Measurements from ENCODE around the gene SNX8.

SNX8 gene

GRCh38 chr7:2230226-2230625 lies 84.0 kb downstream of the SNX8 start:
- peaks cover 4% of the 10 kb centered on the region; the same call in 1 of the 2 replicates for H3K36me3 ChIP-seq (ENCODE audit: insufficient read depth, low read length)
- H3K27ac ChIP-seq (ENCODE audit: low read depth, low read length): no peak overlapping the region
- H3K27me3 ChIP-seq (ENCODE audit: insufficient read depth, low read length): no peaks in the 10 kb centered on the region
- H2AFZ ChIP-seq (ENCODE audit: low read length, unreplicated experiment): no peak overlapping the region
- H3K4me1 ChIP-seq (ENCODE audit: control insufficient read depth, insufficient read depth, low read length, unreplicated experiment): peaks cover 24% of the 10 kb centered on the region
- peaks cover 38% of the 10 kb centered on the region for H3K79me2 ChIP-seq (ENCODE audit: control insufficient read depth, insufficient read depth, low read length, unreplicated experiment)
- H3K4me3 ChIP-seq (ENCODE audit: low read depth, low read length): no peak overlapping the region

- Histone ChIP-seq H3K4me1 (ENCODE audit: control insufficient read depth, insufficient read depth, low read length, unreplicated experiment) (peaks cover 16% of the 10 kb centered on the region), H3K27me3 (ENCODE audit: insufficient read depth, low read length) (no peaks in the 10 kb centered on the region), H3K27ac (ENCODE audit: low read depth, low read length) (no peak overlapping the region), H3K4me3 (ENCODE audit: low read depth, low read length) (no peak overlapping the region), H3K36me3 (ENCODE audit: insufficient read depth, low read length) (peaks cover 4% of the 10 kb centered on the region; the same call in 1 of the 2 replicates), H2AFZ (ENCODE audit: low read length, unreplicated experiment) (no peak overlapping the region), H3K79me2 (ENCODE audit: control insufficient read depth, insufficient read depth, low read length, unreplicated experiment) (peaks cover 42% of the 10 kb centered on the region)
Observed at GRCh38 chr7:2229467-2229866, 84.8 kb downstream of the SNX8 start.

GRCh38 chr7:2228921-2229320 lies 85.3 kb downstream of the SNX8 start:
- no peak overlapping the region for H3K27ac ChIP-seq (ENCODE audit: low read depth, low read length)
- peaks cover 4% of the 10 kb centered on the region; the same call in 1 of the 2 replicates for H3K36me3 ChIP-seq (ENCODE audit: insufficient read depth, low read length)
- no peak overlapping the region for H2AFZ ChIP-seq (ENCODE audit: low read length, unreplicated experiment)
- peaks cover 12% of the 10 kb centered on the region for H3K4me1 ChIP-seq (ENCODE audit: control insufficient read depth, insufficient read depth, low read length, unreplicated experiment)
- H3K79me2 ChIP-seq (ENCODE audit: control insufficient read depth, insufficient read depth, low read length, unreplicated experiment): peaks cover 43% of the 10 kb centered on the region
- no peak overlapping the region for H3K4me3 ChIP-seq (ENCODE audit: low read depth, low read length)
- no peaks in the 10 kb centered on the region for H3K27me3 ChIP-seq (ENCODE audit: insufficient read depth, low read length)

GRCh38 chr7:2227699-2228098 lies 86.5 kb downstream of the SNX8 start:
- Histone ChIP-seq H2AFZ (ENCODE audit: low read length, unreplicated experiment) (no peak overlapping the region), H3K4me1 (ENCODE audit: control insufficient read depth, insufficient read depth, low read length, unreplicated experiment) (peaks cover 4% of the 10 kb centered on the region), H3K79me2 (ENCODE audit: control insufficient read depth, insufficient read depth, low read length, unreplicated experiment) (peaks cover 42% of the 10 kb centered on the region), H3K27me3 (ENCODE audit: insufficient read depth, low read length) (no peaks in the 10 kb centered on the region), H3K36me3 (ENCODE audit: insufficient read depth, low read length) (peaks cover 4% of the 10 kb centered on the region; the same call in 1 of the 2 replicates), H3K4me3 (ENCODE audit: low read depth, low read length) (no peak overlapping the region), H3K27ac (ENCODE audit: low read depth, low read length) (no peak overlapping the region)

- H3K4me1 ChIP-seq (ENCODE audit: control insufficient read depth, insufficient read depth, low read length, unreplicated experiment): no peaks in the 10 kb centered on the region
- H3K27me3 ChIP-seq (ENCODE audit: insufficient read depth, low read length): no peaks in the 10 kb centered on the region
- H3K36me3 ChIP-seq (ENCODE audit: insufficient read depth, low read length): peaks cover 4% of the 10 kb centered on the region; the same call in 1 of the 2 replicates
- peaks cover 26% of the 10 kb centered on the region for H3K79me2 ChIP-seq (ENCODE audit: control insufficient read depth, insufficient read depth, low read length, unreplicated experiment)
- no peak overlapping the region for H2AFZ ChIP-seq (ENCODE audit: low read length, unreplicated experiment)
- no peak overlapping the region for H3K4me3 ChIP-seq (ENCODE audit: low read depth, low read length)
- no peak overlapping the region for H3K27ac ChIP-seq (ENCODE audit: low read depth, low read length)
Observed at GRCh38 chr7:2225830-2226229, 88.4 kb downstream of the SNX8 start.

- Histone ChIP-seq H3K27ac (ENCODE audit: low read depth, low read length) (no peak overlapping the region), H3K36me3 (ENCODE audit: insufficient read depth, low read length) (peaks cover 4% of the 10 kb centered on the region; the same call in 1 of the 2 replicates), H3K4me3 (ENCODE audit: low read depth, low read length) (no peak overlapping the region), H3K79me2 (ENCODE audit: control insufficient read depth, insufficient read depth, low read length, unreplicated experiment) (peaks cover 21% of the 10 kb centered on the region), H2AFZ (ENCODE audit: low read length, unreplicated experiment) (no peak overlapping the region), H3K27me3 (ENCODE audit: insufficient read depth, low read length) (no peaks in the 10 kb centered on the region), H3K4me1 (ENCODE audit: control insufficient read depth, insufficient read depth, low read length, unreplicated experiment) (no peaks in the 10 kb centered on the region)
Observed at GRCh38 chr7:2225336-2225735, 88.9 kb downstream of the SNX8 start.

GRCh38 chr7:2224934-2225333 lies 89.3 kb downstream of the SNX8 start:
- Histone ChIP-seq H3K4me3 (ENCODE audit: low read depth, low read length) (no peak overlapping the region), H3K36me3 (ENCODE audit: insufficient read depth, low read length) (peaks cover 4% of the 10 kb centered on the region; the same call in 1 of the 2 replicates), H3K4me1 (ENCODE audit: control insufficient read depth, insufficient read depth, low read length, unreplicated experiment) (no peaks in the 10 kb centered on the region), H3K27ac (ENCODE audit: low read depth, low read length) (no peak overlapping the region), H3K79me2 (ENCODE audit: control insufficient read depth, insufficient read depth, low read length, unreplicated experiment) (peaks cover 18% of the 10 kb centered on the region), H2AFZ (ENCODE audit: low read length, unreplicated experiment) (no peak overlapping the region), H3K27me3 (ENCODE audit: insufficient read depth, low read length) (no peaks in the 10 kb centered on the region)

GRCh38 chr7:2224491-2224928 lies 89.7 kb downstream of the SNX8 start:
- Histone ChIP-seq H3K4me1 (ENCODE audit: control insufficient read depth, insufficient read depth, low read length, unreplicated experiment) (no peaks in the 10 kb centered on the region), H3K36me3 (ENCODE audit: insufficient read depth, low read length) (peaks cover 4% of the 10 kb centered on the region; the same call in 1 of the 2 replicates), H3K79me2 (ENCODE audit: control insufficient read depth, insufficient read depth, low read length, unreplicated experiment) (peaks cover 15% of the 10 kb centered on the region), H3K27ac (ENCODE audit: low read depth, low read length) (no peak overlapping the region), H3K4me3 (ENCODE audit: low read depth, low read length) (no peak overlapping the region), H2AFZ (ENCODE audit: low read length, unreplicated experiment) (no peak overlapping the region), H3K27me3 (ENCODE audit: insufficient read depth, low read length) (no peaks in the 10 kb centered on the region)

- Histone ChIP-seq H2AFZ (ENCODE audit: low read length, unreplicated experiment) (no peak overlapping the region), H3K36me3 (ENCODE audit: insufficient read depth, low read length) (peaks cover 4% of the 10 kb centered on the region; the same call in 1 of the 2 replicates), H3K27ac (ENCODE audit: low read depth, low read length) (no peak overlapping the region), H3K79me2 (ENCODE audit: control insufficient read depth, insufficient read depth, low read length, unreplicated experiment) (peaks cover 13% of the 10 kb centered on the region), H3K4me3 (ENCODE audit: low read depth, low read length) (no peak overlapping the region), H3K4me1 (ENCODE audit: control insufficient read depth, insufficient read depth, low read length, unreplicated experiment) (no peaks in the 10 kb centered on the region), H3K27me3 (ENCODE audit: insufficient read depth, low read length) (no peaks in the 10 kb centered on the region)
Observed at GRCh38 chr7:2223321-2223720, 90.9 kb downstream of the SNX8 start.

- no peak overlapping the region for H3K27ac ChIP-seq (ENCODE audit: low read depth, low read length)
- peaks cover 4% of the 10 kb centered on the region; the same call in 1 of the 2 replicates for H3K36me3 ChIP-seq (ENCODE audit: insufficient read depth, low read length)
- H3K79me2 ChIP-seq (ENCODE audit: control insufficient read depth, insufficient read depth, low read length, unreplicated experiment): peaks cover 6% of the 10 kb centered on the region
Observed at GRCh38 chr7:2222516-2222915, 91.7 kb downstream of the SNX8 start.

GRCh38 chr7:2220954-2221353 lies 93.3 kb downstream of the SNX8 start:
- Histone ChIP-seq H3K27ac (ENCODE audit: low read depth, low read length) (no peak overlapping the region), H3K27me3 (ENCODE audit: insufficient read depth, low read length) (no peaks in the 10 kb centered on the region), H2AFZ (ENCODE audit: low read length, unreplicated experiment) (no peak overlapping the region), H3K4me1 (ENCODE audit: control insufficient read depth, insufficient read depth, low read length, unreplicated experiment) (no peaks in the 10 kb centered on the region), H3K36me3 (ENCODE audit: insufficient read depth, low read length) (peaks cover 4% of the 10 kb centered on the region; the same call in 1 of the 2 replicates), H3K79me2 (ENCODE audit: control insufficient read depth, insufficient read depth, low read length, unreplicated experiment) (peaks cover 5% of the 10 kb centered on the region), H3K4me3 (ENCODE audit: low read depth, low read length) (no peak overlapping the region)

More at GRCh38 chr7:2222516-2222915, 91.7 kb downstream of the SNX8 start:
- no peaks in the 10 kb centered on the region for H3K4me1 ChIP-seq (ENCODE audit: control insufficient read depth, insufficient read depth, low read length, unreplicated experiment)
- no peak overlapping the region for H2AFZ ChIP-seq (ENCODE audit: low read length, unreplicated experiment)
- H3K4me3 ChIP-seq (ENCODE audit: low read depth, low read length): no peak overlapping the region
- H3K27me3 ChIP-seq (ENCODE audit: insufficient read depth, low read length): no peaks in the 10 kb centered on the region
